ENCODE measurements around the gene TLE1.

DNA sequence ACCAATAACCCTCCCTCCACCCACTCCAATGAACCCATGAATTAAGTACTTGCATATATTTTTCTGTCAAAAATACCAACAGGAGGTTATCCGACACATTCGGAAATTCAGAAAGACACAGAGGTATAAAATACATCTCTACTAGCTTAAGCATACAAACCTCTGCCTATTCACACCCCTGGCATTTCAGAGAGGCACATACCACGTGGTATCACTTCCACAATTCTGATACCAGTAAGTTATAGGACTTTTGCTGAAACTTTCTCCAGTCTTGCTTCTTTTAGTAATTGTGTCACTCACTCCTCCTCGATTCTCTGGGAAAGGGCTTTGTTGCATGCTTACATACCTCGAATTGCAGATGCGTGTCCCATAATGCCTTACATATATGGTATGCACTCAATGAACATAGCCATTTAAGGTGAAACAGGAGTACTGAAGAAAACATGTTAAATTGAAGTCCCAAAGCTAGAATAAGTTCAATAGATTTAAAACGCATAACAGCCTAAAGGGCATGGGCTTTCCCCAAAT lies 58.1 kb downstream of the TLE1 start:
- TF ChIP-seq, protein P1, sequence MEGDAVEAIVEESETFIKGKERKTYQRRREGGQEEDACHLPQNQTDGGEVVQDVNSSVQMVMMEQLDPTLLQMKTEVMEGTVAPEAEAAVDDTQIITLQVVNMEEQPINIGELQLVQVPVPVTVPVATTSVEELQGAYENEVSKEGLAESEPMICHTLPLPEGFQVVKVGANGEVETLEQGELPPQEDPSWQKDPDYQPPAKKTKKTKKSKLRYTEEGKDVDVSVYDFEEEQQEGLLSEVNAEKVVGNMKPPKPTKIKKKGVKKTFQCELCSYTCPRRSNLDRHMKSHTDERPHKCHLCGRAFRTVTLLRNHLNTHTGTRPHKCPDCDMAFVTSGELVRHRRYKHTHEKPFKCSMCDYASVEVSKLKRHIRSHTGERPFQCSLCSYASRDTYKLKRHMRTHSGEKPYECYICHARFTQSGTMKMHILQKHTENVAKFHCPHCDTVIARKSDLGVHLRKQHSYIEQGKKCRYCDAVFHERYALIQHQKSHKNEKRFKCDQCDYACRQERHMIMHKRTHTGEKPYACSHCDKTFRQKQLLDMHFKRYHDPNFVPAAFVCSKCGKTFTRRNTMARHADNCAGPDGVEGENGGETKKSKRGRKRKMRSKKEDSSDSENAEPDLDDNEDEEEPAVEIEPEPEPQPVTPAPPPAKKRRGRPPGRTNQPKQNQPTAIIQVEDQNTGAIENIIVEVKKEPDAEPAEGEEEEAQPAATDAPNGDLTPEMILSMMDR (IDR thresholded peaks at IDR 0.05): no peak
- TF ChIP-seq EP300 (IDR thresholded peaks at IDR 0.05) (no peak), POLR2A (IDR thresholded peaks at IDR 0.05) (no peak)
